Thoracic aorta endothelial cell (primary cell): ENCODE results near the gene INIP. TPM values are rescaled to one million over a fixed set of nuclear protein-coding genes. Genes with fewer than 3 reads are reported as not detected.

ENCODE experiments used
- total RNA-seq: library from RNA; depleted of rRNA; stranded (reverse); fragments of >200 nt; gene quantifications from 2 replicates; pipeline ENCODE4 v1.2.3, GENCODE V29; 2012

The INIP gene
- total RNA-seq, result 27.9 and 29.3 TPM in 2 replicates

DNA sequence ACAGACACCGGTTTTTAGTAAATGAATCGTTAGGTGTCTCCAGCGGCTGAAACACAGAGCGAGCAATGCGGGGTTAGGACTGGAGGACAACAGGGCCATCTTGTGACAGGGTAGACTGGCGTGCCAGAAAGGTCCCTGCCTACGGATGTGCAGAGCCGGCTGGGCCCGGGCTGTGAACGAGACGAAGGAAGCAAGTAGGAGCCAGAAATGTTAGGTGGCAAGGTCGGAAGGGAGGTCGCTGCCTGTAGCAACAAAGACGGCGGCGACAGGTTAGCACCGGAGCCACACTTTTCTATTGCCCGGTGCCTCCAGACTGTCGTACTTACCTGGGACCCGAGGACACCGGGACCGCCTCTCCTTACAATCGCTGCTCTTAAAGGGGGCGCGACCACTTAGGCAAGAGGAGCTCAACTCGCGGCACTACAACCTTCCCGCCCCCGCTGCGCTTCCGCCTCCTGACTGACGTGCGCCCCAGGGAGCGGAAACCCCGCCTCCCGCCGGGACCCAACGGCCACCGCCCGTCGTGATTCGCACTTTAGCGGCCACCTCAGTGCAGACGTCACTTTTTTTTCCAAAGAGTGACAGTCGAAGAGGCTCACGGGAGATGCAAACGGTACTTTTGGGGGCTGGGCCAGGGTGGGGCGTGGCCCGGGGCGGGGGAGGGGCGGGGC, at the start of gene INIP:
TSS of gene INIP (minus strand) at position 457 of the 671 bp plus-strand sequence. CDS start 1,632 bp downstream, outside the sequence.

DNA sequence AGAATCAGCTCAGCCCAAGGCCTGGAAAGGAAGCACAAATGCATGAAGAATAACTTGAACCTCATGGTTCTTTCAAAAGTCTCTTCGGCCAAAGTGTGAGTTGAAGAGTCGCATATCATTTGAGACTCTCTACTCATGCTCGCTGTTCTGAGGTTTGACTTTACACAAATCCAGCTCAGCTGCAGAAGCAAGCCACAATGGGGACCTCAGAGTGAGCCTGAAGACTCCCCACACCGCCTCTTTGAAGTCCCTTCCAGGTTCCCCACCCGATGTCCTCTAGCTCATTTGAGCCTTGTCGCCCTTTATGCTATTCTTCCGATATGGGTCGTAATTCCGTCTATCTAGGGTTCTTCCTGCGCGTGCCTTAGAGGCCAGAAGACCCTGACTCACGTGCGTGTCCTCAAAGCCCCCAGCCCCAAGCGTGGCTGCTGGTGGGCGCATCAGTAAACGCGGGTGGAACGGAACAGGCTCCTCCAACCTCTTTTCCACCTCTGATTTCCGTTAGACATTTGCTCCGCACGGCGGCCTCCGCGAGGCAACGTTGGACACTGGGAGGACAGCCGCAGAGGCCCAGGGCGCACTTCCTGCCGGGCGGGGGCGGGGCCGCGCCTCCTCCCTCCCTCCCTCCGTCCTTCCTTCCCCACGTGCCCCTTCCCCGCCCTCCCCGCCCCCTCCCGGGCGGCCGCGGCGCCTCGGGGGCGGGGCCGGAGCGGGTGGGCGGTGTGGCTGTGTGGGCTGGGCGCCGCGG, 32.3 kb upstream of the INIP start, which contains the start of gene SNX30:
TSS of gene SNX30 (plus strand) at position 745 of the 748 bp plus-strand sequence. CDS start 242 bp downstream, outside the sequence.

Other genes with a start within 250 kb of the INIP start
- 1.6 and 1.9 TPM in 2 replicates for gene KIAA1958, start 231.3 kb downstream of the INIP start, total RNA-seq
- 10.4 and 11.3 TPM in 2 replicates for gene SNX30, start 32.6 kb upstream of the INIP start, total RNA-seq
- gene SLC46A2, start 172.8 kb upstream of the INIP start, total RNA-seq, result not detected in 2 replicates